ENCODE data around the gene TRAPPC3L.

Gene TRAPPC3L

DNA sequence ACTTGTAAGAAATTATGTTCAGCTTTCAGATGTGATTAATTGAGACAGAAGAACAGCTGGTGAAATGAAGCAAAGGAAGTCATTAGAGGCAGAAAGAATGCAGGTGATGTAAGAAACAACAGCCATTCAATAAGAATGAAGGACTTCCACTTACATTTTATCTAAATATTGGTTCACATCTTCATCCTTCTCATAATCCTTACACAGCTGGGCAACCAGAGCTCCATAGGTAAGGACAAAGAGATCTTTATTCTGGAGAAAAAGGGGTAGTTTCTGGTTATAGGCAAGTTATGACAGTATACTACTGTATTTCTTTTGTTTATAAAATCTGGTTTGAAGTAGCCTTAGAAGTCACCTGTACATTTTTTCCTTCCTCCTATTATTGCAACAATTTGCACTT, 2.3 kb downstream of the TRAPPC3L start:
- Histone ChIP-seq H3K4me1 (ENCODE audit: control insufficient read depth, low read length) (no peaks in the 10 kb centered on the region), H3K36me3 (ENCODE audit: control insufficient read depth, low read length) (no peaks in the 10 kb centered on the region), H3K27ac (ENCODE audit: low read depth, low read length) (no peak overlapping the region), H3K27me3 (ENCODE audit: control insufficient read depth, low read length) (peaks cover 17% of the 10 kb centered on the region), H3K9me3 (ENCODE audit: control insufficient read depth, insufficient read depth, low read length) (no peaks in the 10 kb centered on the region), H3F3A (ENCODE audit: control insufficient read depth, insufficient read depth) (no peaks in the 10 kb centered on the region), H3K9me2 (replicated peaks; ENCODE audit: control insufficient read depth, low read length) (no peaks in the 10 kb centered on the region), H3K4me3 (ENCODE audit: low read length) (no peak overlapping the region), H3K4me2 (ENCODE audit: low read length) (no peak overlapping the region), H4K20me1 (ENCODE audit: control insufficient read depth, insufficient read depth, low read depth, low read length) (no peaks in the 10 kb centered on the region), H3K79me2 (ENCODE audit: control insufficient read depth, low read length) (no peaks in the 10 kb centered on the region)
- TF ChIP-seq, protein P1, sequence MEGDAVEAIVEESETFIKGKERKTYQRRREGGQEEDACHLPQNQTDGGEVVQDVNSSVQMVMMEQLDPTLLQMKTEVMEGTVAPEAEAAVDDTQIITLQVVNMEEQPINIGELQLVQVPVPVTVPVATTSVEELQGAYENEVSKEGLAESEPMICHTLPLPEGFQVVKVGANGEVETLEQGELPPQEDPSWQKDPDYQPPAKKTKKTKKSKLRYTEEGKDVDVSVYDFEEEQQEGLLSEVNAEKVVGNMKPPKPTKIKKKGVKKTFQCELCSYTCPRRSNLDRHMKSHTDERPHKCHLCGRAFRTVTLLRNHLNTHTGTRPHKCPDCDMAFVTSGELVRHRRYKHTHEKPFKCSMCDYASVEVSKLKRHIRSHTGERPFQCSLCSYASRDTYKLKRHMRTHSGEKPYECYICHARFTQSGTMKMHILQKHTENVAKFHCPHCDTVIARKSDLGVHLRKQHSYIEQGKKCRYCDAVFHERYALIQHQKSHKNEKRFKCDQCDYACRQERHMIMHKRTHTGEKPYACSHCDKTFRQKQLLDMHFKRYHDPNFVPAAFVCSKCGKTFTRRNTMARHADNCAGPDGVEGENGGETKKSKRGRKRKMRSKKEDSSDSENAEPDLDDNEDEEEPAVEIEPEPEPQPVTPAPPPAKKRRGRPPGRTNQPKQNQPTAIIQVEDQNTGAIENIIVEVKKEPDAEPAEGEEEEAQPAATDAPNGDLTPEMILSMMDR (IDR thresholded peaks at IDR 0.05; ENCODE audit: low read depth, low read length, poor library complexity, severe bottlenecking): no peak
- no peak for TF ChIP-seq EZH2phosphoT487 (IDR thresholded peaks at IDR 0.05; ENCODE audit: borderline replicate concordance, low read length)

DNA sequence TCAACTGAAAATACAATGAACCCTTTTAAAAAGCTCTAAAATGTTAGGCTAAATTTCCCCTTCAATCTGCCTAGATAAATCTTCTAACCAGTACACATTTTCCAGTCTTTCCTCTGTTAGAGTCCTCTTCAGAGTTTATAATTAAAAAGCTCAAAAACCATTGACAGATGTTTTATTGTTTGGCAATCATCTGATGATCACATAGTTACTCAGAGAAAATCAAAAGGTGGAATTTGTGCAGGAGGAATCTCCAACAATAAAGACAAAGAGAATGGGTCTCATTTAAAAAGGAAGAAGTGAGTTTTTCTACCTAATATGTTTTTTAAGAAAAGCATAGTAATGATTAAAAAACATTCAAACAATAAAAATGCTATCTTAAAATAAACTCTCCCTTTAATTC, 3.1 kb downstream of the TRAPPC3L start:
- no peaks in the 10 kb centered on the region for H3K9me2 ChIP-seq (replicated peaks; ENCODE audit: control insufficient read depth, low read length)
- no peaks in the 10 kb centered on the region for H3K9me3 ChIP-seq (ENCODE audit: control insufficient read depth, insufficient read depth, low read length)
- H3K36me3 ChIP-seq (ENCODE audit: control insufficient read depth, low read length): no peaks in the 10 kb centered on the region
- H3K4me3 ChIP-seq (ENCODE audit: low read length): no peak overlapping the region
- no peaks in the 10 kb centered on the region for H3F3A ChIP-seq (ENCODE audit: control insufficient read depth, insufficient read depth)
- H3K79me2 ChIP-seq (ENCODE audit: control insufficient read depth, low read length): no peaks in the 10 kb centered on the region
- no peak overlapping the region for H3K4me2 ChIP-seq (ENCODE audit: low read length)
- no peak overlapping the region for H3K27ac ChIP-seq (ENCODE audit: low read depth, low read length)
- H3K27me3 ChIP-seq (ENCODE audit: control insufficient read depth, low read length): peaks cover 17% of the 10 kb centered on the region
- TF ChIP-seq, protein P1 (IDR thresholded peaks at IDR 0.05; ENCODE audit: low read depth, low read length, poor library complexity, severe bottlenecking): no peak
- TF ChIP-seq EZH2phosphoT487 (IDR thresholded peaks at IDR 0.05; ENCODE audit: borderline replicate concordance, low read length): no peak
- H4K20me1 ChIP-seq (ENCODE audit: control insufficient read depth, insufficient read depth, low read depth, low read length): no peaks in the 10 kb centered on the region
- no peaks in the 10 kb centered on the region for H3K4me1 ChIP-seq (ENCODE audit: control insufficient read depth, low read length)

DNA sequence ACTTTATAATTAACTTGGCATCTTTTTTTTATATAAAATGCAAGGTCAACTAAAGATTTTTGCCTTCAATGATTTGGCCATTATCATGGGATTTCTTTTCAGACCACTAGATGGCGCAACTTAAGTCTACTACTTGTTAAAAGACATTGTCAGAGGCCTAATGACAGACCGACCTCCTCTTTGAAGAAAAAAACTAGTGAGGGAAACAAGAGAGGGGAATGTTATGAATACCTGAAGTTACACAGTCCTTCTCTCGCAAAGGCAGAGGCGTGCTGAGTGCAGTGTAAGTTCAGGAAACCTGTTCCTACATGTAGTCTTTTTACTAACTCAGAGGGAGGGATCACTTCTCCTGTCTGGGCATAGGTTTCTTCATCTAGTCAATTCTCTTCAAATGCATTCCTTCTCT, 9.3 kb downstream of the TRAPPC3L start:
- H3K9me3 ChIP-seq (ENCODE audit: control insufficient read depth, insufficient read depth, low read length): no peaks in the 10 kb centered on the region
- H3K4me1 ChIP-seq (ENCODE audit: control insufficient read depth, low read length): no peaks in the 10 kb centered on the region
- no peaks in the 10 kb centered on the region for H3F3A ChIP-seq (ENCODE audit: control insufficient read depth, insufficient read depth)
- no peak overlapping the region for H3K4me2 ChIP-seq (ENCODE audit: low read length)
- H4K20me1 ChIP-seq (ENCODE audit: control insufficient read depth, insufficient read depth, low read depth, low read length): no peaks in the 10 kb centered on the region
- no peak for TF ChIP-seq EZH2phosphoT487 (IDR thresholded peaks at IDR 0.05; ENCODE audit: borderline replicate concordance, low read length)
- TF ChIP-seq, protein P1 (IDR thresholded peaks at IDR 0.05; ENCODE audit: low read depth, low read length, poor library complexity, severe bottlenecking): peak; percentile 82
- no peaks in the 10 kb centered on the region for H3K79me2 ChIP-seq (ENCODE audit: control insufficient read depth, low read length)
- H3K36me3 ChIP-seq (ENCODE audit: control insufficient read depth, low read length): no peaks in the 10 kb centered on the region
- H3K9me2 ChIP-seq (replicated peaks; ENCODE audit: control insufficient read depth, low read length): no peaks in the 10 kb centered on the region
- H3K27me3 ChIP-seq (ENCODE audit: control insufficient read depth, low read length): peaks cover 28% of the 10 kb centered on the region
- H3K4me3 ChIP-seq (ENCODE audit: low read length): no peak overlapping the region
- H3K27ac ChIP-seq (ENCODE audit: low read depth, low read length): no peak overlapping the region

DNA sequence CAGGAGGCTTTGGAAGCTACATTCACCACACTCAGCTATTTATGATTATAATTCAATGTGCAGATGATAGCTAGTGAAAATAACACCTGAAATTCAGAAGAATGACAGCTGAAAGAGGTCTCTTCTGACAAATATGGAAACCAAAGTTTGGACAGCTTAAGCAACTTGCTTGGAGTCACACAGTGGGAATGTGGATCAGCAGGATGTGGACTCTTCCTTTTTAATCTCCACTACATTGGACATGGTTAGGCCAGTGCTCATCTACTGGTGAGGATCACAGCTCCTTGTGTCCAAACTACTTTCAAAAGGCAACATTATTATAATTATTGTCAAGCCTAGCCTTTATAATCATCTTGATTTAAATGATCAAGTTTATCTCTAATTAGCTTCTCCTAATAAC, 10.4 kb downstream of the TRAPPC3L start:
- Histone ChIP-seq H3F3A (ENCODE audit: control insufficient read depth, insufficient read depth) (no peaks in the 10 kb centered on the region), H3K9me2 (replicated peaks; ENCODE audit: control insufficient read depth, low read length) (no peaks in the 10 kb centered on the region), H3K36me3 (ENCODE audit: control insufficient read depth, low read length) (no peaks in the 10 kb centered on the region), H3K27ac (ENCODE audit: low read depth, low read length) (no peak overlapping the region), H3K4me1 (ENCODE audit: control insufficient read depth, low read length) (no peaks in the 10 kb centered on the region), H3K79me2 (ENCODE audit: control insufficient read depth, low read length) (no peaks in the 10 kb centered on the region), H3K27me3 (ENCODE audit: control insufficient read depth, low read length) (peaks cover 26% of the 10 kb centered on the region), H3K4me3 (ENCODE audit: low read length) (no peak overlapping the region), H3K4me2 (ENCODE audit: low read length) (no peak overlapping the region), H3K9me3 (ENCODE audit: control insufficient read depth, insufficient read depth, low read length) (no peaks in the 10 kb centered on the region), H4K20me1 (ENCODE audit: control insufficient read depth, insufficient read depth, low read depth, low read length) (no peaks in the 10 kb centered on the region)
- 0 out of 2 replicates have a peak, but pooled peaks have one; percentile 41 for TF ChIP-seq EZH2phosphoT487 (IDR thresholded peaks at IDR 0.05; ENCODE audit: borderline replicate concordance, low read length)
- TF ChIP-seq, protein P1 (IDR thresholded peaks at IDR 0.05; ENCODE audit: low read depth, low read length, poor library complexity, severe bottlenecking): no peak

Data from DOHH2 (cell line).